GM12878 (cell line): ENCODE data around the gene OPCML. TPM values are rescaled to one million over a fixed set of nuclear protein-coding genes. Genes with fewer than 3 reads are reported as not detected.

Experiments
- ATAC-seq: fragments of 200-7000 bp; cut with Tn5 transposase; 3 replicates; pipeline ENCODE4 v1.9.1; 2020; ENCODE audit warnings: mild to moderate bottlenecking, moderate library complexity
- BruUV-seq: library from RNA; stranded (reverse); fragments of 400-500 nt; replicated peaks from 2 replicates; lab custom pipeline; 2021; lab: Mats Ljungman, UMichigan
- CTCF ChIA-PET: fragments of 300-600 bp; sonication (Branson Sonifier 250); formaldehyde crosslinking; extraction: SDS; loops from one replicate; lab custom pipeline; 2021; ENCODE audit warnings: inconsistent platforms; lab: Yijun Ruan, JAX
- POLR2A ChIA-PET: fragments of 350-600 bp; formaldehyde crosslinking; extraction: SDS; loops from one replicate; lab custom pipeline; 2021; ENCODE audit warnings: inconsistent platforms; lab: Charles Lee
- RAD21 ChIA-PET: fragments of 300-600 bp; sonication (Branson Sonifier 250); formaldehyde crosslinking; loops from one replicate; lab custom pipeline; 2023; ENCODE audit warnings: antibody characterized with exemption; ENCODE audit not compliant: unreplicated experiment; lab: Charles Lee
- SMC1A ChIA-PET: fragments of 300-600 bp; sonication (Branson Sonifier 250); formaldehyde crosslinking; loops from one replicate; lab custom pipeline; 2023; ENCODE audit not compliant: unreplicated experiment, uncharacterized antibody; lab: Charles Lee
- DNase-seq: peaks from one replicate; pipeline ENCODE4 v3.0.0-alpha.2; 2011; ENCODE audit warnings: low read depth, low spot score
- FAIRE-seq: peaks from 3 replicates; lab custom pipeline; 2011; peaks lifted over from hg19 to GRCh38; lab: Jason Lieb, UNC
- H2AFZ ChIP-seq: 2 replicates; pipeline ENCODE4 v1.6.0; 2011; ENCODE audit warnings: low read depth, low read length, control low read depth; ENCODE audit not compliant: control insufficient read depth
- H3K27ac ChIP-seq: 2 replicates; pipeline ENCODE4 v1.5.1; 2011; ENCODE audit warnings: control low read depth; ENCODE audit not compliant: control insufficient read depth, insufficient read depth
- H3K27me3 ChIP-seq, 2 experiments: replicated peaks in 1 of 2; 2 replicates each; pipeline versions ENCODE4 v1.6.0 to v1.6.1; 2011; ENCODE audit warnings: low read length in 1 of 2; ENCODE audit not compliant: control insufficient read depth in 2 of 2, insufficient read depth in 2 of 2
- H3K36me3 ChIP-seq, 2 experiments: 2 replicates each; pipeline ENCODE4 v1.5.1; 2011; ENCODE audit warnings: low read length in 1 of 2; ENCODE audit not compliant: control insufficient read depth in 2 of 2, insufficient read depth in 2 of 2
- H3K4me1 ChIP-seq: 2 replicates; pipeline ENCODE4 v1.6.1; 2011; ENCODE audit warnings: mild to moderate bottlenecking, low read length, moderate library complexity, mixed read lengths; ENCODE audit not compliant: control insufficient read depth, insufficient read depth
- H3K4me2 ChIP-seq: 2 replicates; pipeline ENCODE4 v1.6.0; 2011; ENCODE audit warnings: control low read depth; ENCODE audit not compliant: control insufficient read depth, insufficient read depth
- H3K4me3 ChIP-seq: fragments of 200-600 bp; sonication (generic); 2 replicates; pipeline ENCODE4 v1.5.1; 2016
- H3K79me2 ChIP-seq: 2 replicates; pipeline ENCODE4 v1.6.0; 2011; ENCODE audit warnings: low read length; ENCODE audit not compliant: control insufficient read depth, insufficient read depth
- H3K9ac ChIP-seq: 2 replicates; pipeline ENCODE4 v1.8.0; 2011; ENCODE audit warnings: low read length, control low read depth, mixed read lengths; ENCODE audit not compliant: control insufficient read depth, insufficient read depth
- H3K9me3 ChIP-seq: replicated peaks from 3 replicates; pipeline ENCODE4 v1.5.1; 2011; ENCODE audit warnings: mild to moderate bottlenecking, low read length; ENCODE audit not compliant: control insufficient read depth, insufficient read depth
- H4K20me1 ChIP-seq: 2 replicates; pipeline ENCODE4 v1.6.0; 2011; ENCODE audit not compliant: control insufficient read depth, insufficient read depth
- CBX3 ChIP-seq: fragments of 200-600 bp; sonication (generic); IDR thresholded peaks from 2 replicates; pipeline ENCODE4 v1.6.1; 2016; ENCODE audit warnings: low read depth, borderline replicate concordance
- EED ChIP-seq: sonication (generic); IDR thresholded peaks from 2 replicates; pipeline ENCODE4 v1.6.1; 2016; ENCODE audit warnings: antibody characterized with exemption, low read depth
- EZH2 ChIP-seq: IDR thresholded peaks from 2 replicates; pipeline ENCODE4 v1.6.1; 2012; ENCODE audit warnings: low read depth, mild to moderate bottlenecking, control low read depth, inconsistent platforms, low read length, borderline replicate concordance; ENCODE audit not compliant: control insufficient read depth
- GABPA ChIP-seq: IDR thresholded peaks from 2 replicates; pipeline ENCODE4 v1.6.1; 2014; ENCODE audit warnings: antibody characterized with exemption, low read depth, mild to moderate bottlenecking, inconsistent platforms
- KLF5 ChIP-seq: fragments of 450-650 bp; IDR thresholded peaks from 2 replicates; pipeline ENCODE4 v1.6.1; 2014; ENCODE audit warnings: mild to moderate bottlenecking; ENCODE audit not compliant: partially characterized antibody
- NFYB ChIP-seq: IDR thresholded peaks from 2 replicates; pipeline ENCODE4 v1.6.1; 2011; ENCODE audit warnings: low read depth, mild to moderate bottlenecking, low read length, improper control_type of control experiment, moderate library complexity; ENCODE audit not compliant: insufficient read depth
- NR2C2 ChIP-seq: IDR thresholded peaks from 2 replicates; pipeline ENCODE4 v1.6.1; 2011; ENCODE audit warnings: borderline replicate concordance, low read depth; ENCODE audit not compliant: control insufficient read depth, insufficient read length
- PAX8 ChIP-seq: fragments of 450-650 bp; IDR thresholded peaks from 2 replicates; pipeline ENCODE4 v1.6.1; 2017; ENCODE audit warnings: mild to moderate bottlenecking, moderate library complexity
- PBX3 ChIP-seq: IDR thresholded peaks from 2 replicates; pipeline ENCODE4 v1.6.1; 2011; ENCODE audit warnings: mild to moderate bottlenecking, low read depth, low read length, moderate library complexity; ENCODE audit not compliant: insufficient replicate concordance
- RAD51 ChIP-seq: fragments of 450-650 bp; IDR thresholded peaks from 2 replicates; pipeline ENCODE4 v1.6.1; 2016; ENCODE audit warnings: moderate library complexity, mild to moderate bottlenecking, inconsistent platforms
- SIN3A ChIP-seq: IDR thresholded peaks from 2 replicates; pipeline ENCODE4 v1.6.1; 2012; ENCODE audit warnings: low read depth, low read length, improper control_type of control experiment
- TCF3 ChIP-seq: IDR thresholded peaks from 2 replicates; pipeline ENCODE4 v1.6.1; 2012; ENCODE audit warnings: low read depth, mild to moderate bottlenecking, low read length, borderline replicate concordance; ENCODE audit not compliant: insufficient read depth
- USF2 ChIP-seq: IDR thresholded peaks from 2 replicates; pipeline ENCODE4 v1.6.1; 2011; ENCODE audit warnings: low read depth, low read length, improper control_type of control experiment, borderline replicate concordance
- ZNF217 ChIP-seq: fragments of 450-650 bp; IDR thresholded peaks from 2 replicates; pipeline ENCODE4 v1.6.1; 2017; ENCODE audit warnings: antibody characterized with exemption, mild to moderate bottlenecking
- ZNF384 ChIP-seq: IDR thresholded peaks from 2 replicates; pipeline ENCODE4 v1.6.1; 2012; ENCODE audit warnings: low read depth, mild to moderate bottlenecking, low read length, improper control_type of control experiment, borderline replicate concordance
- WGBS: methylation state at CpG from one replicate; pipeline ENCODE4 v1.1.6; 2016; ENCODE audit warnings: low lambda C conversion rate; ENCODE audit not compliant: insufficient replicate concordance, insufficient coverage; ENCODE audit errors: missing lambda C conversion rate; 5-methylcytosine and 5-hydroxymethylcytosine counted together
- in situ Hi-C: fragments of 300-500 bp; cut with MboI; formaldehyde crosslinking; loops from 9 replicates; pipeline ENCODE4 v1.14.3; 2018; ENCODE audit warnings: mixed read lengths
- intact Hi-C: fragments of 100-400 bp; cut with micrococcal nuclease; formaldehyde crosslinking; loops from one replicate; pipeline ENCODE4 v1.14.2; 2022; ENCODE audit not compliant: unreplicated experiment
- polyA plus RNA-seq, 11 experiments: library from polyadenylated mRNA; depleted of rRNA in 4 of 11; unstranded in 6 of 11; stranded (reverse) in 5 of 11; fragments of >200 nt; fragmentation: Nextera tagmentation in 4 of 11; fragmentation: Illumina TruSeq in 1 of 11; extraction: Ambion mirVana in 4 of 11; extraction: Trizol in 1 of 11; gene quantifications; 1 replicate in 1 of 11; 2 replicates in 10 of 11; pipeline versions ENCODE4 v1.2.1 to v1.2.3, GENCODE V29; 2011 to 2016; ENCODE audit warnings: inconsistent platforms in 2 of 11, missing spikeins in 2 of 11, low read depth in 1 of 11
- total RNA-seq, 4 experiments: library from RNA; depleted of rRNA in 3 of 4; stranded (reverse); fragments of >200 nt in 3 of 4; fragmentation: Illumina TruSeq in 1 of 4; extraction: Trizol in 1 of 4; gene quantifications; 2 replicates each; pipeline versions ENCODE4 v1.2.1 to v1.2.3, GENCODE V29; 2013 to 2021

OPCML gene
- total and polyA plus RNA-seq, 10 of the 15 experiments (the other 5 are each of a cell fraction or from before 2014, with no cell fraction given) = 0.84 TPM; not detected in 9

- TF ChIP-seq USF2 = no peak
- TF ChIP-seq TCF3 = no peak
- no peak for TF ChIP-seq CBX3
Observed at GRCh38 chr11:132471466-132471865, 1060.8 kb downstream of the OPCML start (continued).

GRCh38 chr11:132466983-132467382 is 1065.3 kb downstream of the OPCML start:
- no TSS peak for BruUV-seq

GRCh38 chr11:132464939-132465338 is 1067.4 kb downstream of the OPCML start:
- intact Hi-C loops = loop anchor here (5.0 kb wide), 1 partner anchor 47 kb away; no protein-coding TSS in a partner anchor
- no TSS peak for BruUV-seq
- POLR2A ChIA-PET = no interaction called here

More at GRCh38 chr11:132466983-132467382, 1065.3 kb downstream of the OPCML start:
- H3K79me2 ChIP-seq = no peaks in the 10 kb centered on the region
- no peak overlapping the region for H3K4me2 ChIP-seq
- H3K4me3 ChIP-seq = no peak overlapping the region
- H3K27me3 ChIP-seq = no peaks in the 10 kb centered on the region
- SMC1A ChIA-PET = no interaction called here
- H2AFZ ChIP-seq = no peak overlapping the region
- RAD21 ChIA-PET = no interaction called here
- FAIRE-seq = no peak
- H3K9ac ChIP-seq = no peak overlapping the region
- intact Hi-C loops = no loop called here
- no peak for DNase-seq
- TF ChIP-seq KLF5 (no peak), GABPA (no peak)
- H3K36me3 ChIP-seq = no peaks in the 10 kb centered on the region
- WGBS = 5% methylated on average over 7 of the region's 7 CpGs
- CTCF ChIA-PET = interaction anchor here (1.1 kb wide), 1 partner anchor 719 kb away, joined by 3 read pairs; no protein-coding TSS in a partner anchor
- no peaks in the 10 kb centered on the region for H3K4me1 ChIP-seq
- ATAC-seq = no peak
- H4K20me1 ChIP-seq = no peaks in the 10 kb centered on the region
- in situ Hi-C loops = no loop called here
- no peak overlapping the region for H3K27ac ChIP-seq
- H3K9me3 ChIP-seq = no peaks in the 10 kb centered on the region
- POLR2A ChIA-PET = no interaction called here

More at GRCh38 chr11:132464939-132465338, 1067.4 kb downstream of the OPCML start:
- H3K36me3 ChIP-seq = no peaks in the 10 kb centered on the region
- H3K4me1 ChIP-seq = no peaks in the 10 kb centered on the region
- in situ Hi-C loops = no loop called here
- CTCF ChIA-PET = no interaction called here
- H3K27me3 ChIP-seq = no peaks in the 10 kb centered on the region
- H3K4me3 ChIP-seq = no peak overlapping the region
- ATAC-seq (no peak), DNase-seq (no peak), FAIRE-seq (no peak)
- H4K20me1 ChIP-seq = no peaks in the 10 kb centered on the region
- H3K9ac ChIP-seq = no peak overlapping the region
- TF ChIP-seq PBX3 (no peak), NFYB (no peak), ZNF217 (no peak), ZNF384 (no peak), PAX8 (no peak), RAD51 (no peak), EZH2 (no peak), EED (no peak), SIN3A (no peak), NR2C2 (no peak)
- SMC1A ChIA-PET = no interaction called here
- no peaks in the 10 kb centered on the region for H3K79me2 ChIP-seq
- no peak overlapping the region for H3K27ac ChIP-seq
- WGBS = 21% methylated on average over 3 of the region's 3 CpGs
- H3K9me3 ChIP-seq = no peaks in the 10 kb centered on the region
- H3K4me2 ChIP-seq = no peak overlapping the region
- RAD21 ChIA-PET = no interaction called here
- H2AFZ ChIP-seq = no peak overlapping the region
